Left lung (tissue), 10 donors: ENCODE results near the gene SLC16A7. TPM values are rescaled to one million over a fixed set of nuclear protein-coding genes. Genes with fewer than 3 reads are reported as not detected.
"Not testable (repeated sequence)": the region's sequence is repeated elsewhere in the genome, so short reads cannot be mapped to it uniquely, and the experiment has no call there.

Experiments used
- ATAC-seq: fragments of 200-7000 bp; cut with Tn5 transposase; one replicate; pipeline ENCODE4 v1.9.1; 2020; ENCODE audit warnings: moderate library complexity
- DNase-seq, 4 donors: peaks; one replicate each; pipeline ENCODE4 v3.0.0-alpha.2; 2013 to 2020
- H3K27ac ChIP-seq, 2 donors: fragments of 200-600 bp; sonication (generic) in 1 of 2; one replicate each; pipeline versions ENCODE4 v1.5.0 to v1.8.0; 2020 to 2021
- H3K27me3 ChIP-seq, 2 donors: fragments of 200-600 bp; sonication (generic) in 1 of 2; one replicate each; pipeline versions ENCODE4 v1.5.0 to v1.8.0; 2020 to 2021
- H3K36me3 ChIP-seq, 2 donors: fragments of 200-600 bp; sonication (generic) in 1 of 2; one replicate each; pipeline versions ENCODE4 v1.5.0 to v1.8.0; 2020 to 2021
- H3K4me1 ChIP-seq, 2 donors: fragments of 200-600 bp; one replicate each; pipeline ENCODE4 v1.8.0; 2021
- H3K4me3 ChIP-seq, 2 donors: fragments of 200-600 bp; sonication (generic) in 1 of 2; one replicate each; pipeline versions ENCODE4 v1.5.0 to v1.8.0; 2020 to 2021; ENCODE audit warnings: mild to moderate bottlenecking in 1 of 2
- H3K9me3 ChIP-seq, 2 donors: fragments of 200-600 bp; sonication (generic) in 1 of 2; one replicate each; pipeline versions ENCODE4 v1.5.0 to v1.8.0; 2020 to 2021
- intact Hi-C, 2 donors: fragments of 100-400 bp; cut with DNase I; formaldehyde crosslinking; loops; one replicate each; pipeline versions ENCODE4 v1.11.2 to v1.14.2; 2022
- polyA plus RNA-seq, 6 donors: library from polyadenylated mRNA; unstranded; fragments of 120-200 nt; gene quantifications; one replicate each; pipeline ENCODE4 v1.2.1, GENCODE V29; 2013; ENCODE audit not compliant: insufficient read length in 6 of 6
- total RNA-seq, 2 donors: library from RNA; stranded (reverse); fragmentation: NEBNext Ultra II Directional; extraction: Animal tissue kit (Norgen Biotek cat#: 25700); gene quantifications; one replicate each; pipeline ENCODE4 v1.2.1, GENCODE V29; 2021
- TF ChIP-seq, protein P1 (sequence below), 2 donors: fragments of 200-600 bp; sonication (generic) in 1 of 2; IDR thresholded peaks; one replicate each; pipeline versions ENCODE4 v1.5.0 to v1.8.0; 2021; ENCODE audit warnings: antibody characterized with exemption in 2 of 2
- donor health status: DM: no; HTN: yes; CAD: no.
- donor health status: DM: no; HTN: no; CAD: no.

SLC16A7 gene
- total and polyA plus RNA-seq, 8 donors, result 2.5 to 33.9 (median 2.8) TPM

DNA sequence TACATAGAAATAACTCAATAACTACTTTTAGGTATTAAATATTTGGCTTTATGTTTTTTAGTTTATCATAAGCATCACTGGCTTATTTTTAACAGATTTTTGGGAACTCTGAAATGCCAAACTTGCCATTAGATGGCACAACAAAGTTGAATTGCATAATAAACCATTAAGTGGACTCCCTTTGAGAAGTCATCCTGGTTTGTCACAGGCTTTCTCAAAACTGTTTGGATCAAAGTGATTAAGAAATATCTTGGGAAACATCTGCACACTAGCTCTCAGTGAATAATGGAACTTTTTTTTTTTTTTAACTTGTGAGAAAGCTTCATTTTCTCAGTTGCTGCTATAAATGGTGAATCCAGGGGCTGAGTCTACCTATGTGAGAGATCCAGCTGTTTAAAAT, 4.3 kb downstream of the SLC16A7 start:
- DNase-seq, result no peak
- Histone ChIP-seq H3K27me3 (no peaks in the 10 kb centered on the region), H3K4me1 (peaks cover 3 to 41% of the 10 kb centered on the region in 2 donors), H3K36me3 (no peaks in the 10 kb centered on the region), H3K4me3 (no peak overlapping the region), H3K9me3 (no peaks in the 10 kb centered on the region), H3K27ac (no peak overlapping the region)
- intact Hi-C loops, result no loop called here
- no peak for ATAC-seq
- TF ChIP-seq, protein P1, sequence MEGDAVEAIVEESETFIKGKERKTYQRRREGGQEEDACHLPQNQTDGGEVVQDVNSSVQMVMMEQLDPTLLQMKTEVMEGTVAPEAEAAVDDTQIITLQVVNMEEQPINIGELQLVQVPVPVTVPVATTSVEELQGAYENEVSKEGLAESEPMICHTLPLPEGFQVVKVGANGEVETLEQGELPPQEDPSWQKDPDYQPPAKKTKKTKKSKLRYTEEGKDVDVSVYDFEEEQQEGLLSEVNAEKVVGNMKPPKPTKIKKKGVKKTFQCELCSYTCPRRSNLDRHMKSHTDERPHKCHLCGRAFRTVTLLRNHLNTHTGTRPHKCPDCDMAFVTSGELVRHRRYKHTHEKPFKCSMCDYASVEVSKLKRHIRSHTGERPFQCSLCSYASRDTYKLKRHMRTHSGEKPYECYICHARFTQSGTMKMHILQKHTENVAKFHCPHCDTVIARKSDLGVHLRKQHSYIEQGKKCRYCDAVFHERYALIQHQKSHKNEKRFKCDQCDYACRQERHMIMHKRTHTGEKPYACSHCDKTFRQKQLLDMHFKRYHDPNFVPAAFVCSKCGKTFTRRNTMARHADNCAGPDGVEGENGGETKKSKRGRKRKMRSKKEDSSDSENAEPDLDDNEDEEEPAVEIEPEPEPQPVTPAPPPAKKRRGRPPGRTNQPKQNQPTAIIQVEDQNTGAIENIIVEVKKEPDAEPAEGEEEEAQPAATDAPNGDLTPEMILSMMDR (IDR thresholded peaks at IDR 0.05), result no peak

DNA sequence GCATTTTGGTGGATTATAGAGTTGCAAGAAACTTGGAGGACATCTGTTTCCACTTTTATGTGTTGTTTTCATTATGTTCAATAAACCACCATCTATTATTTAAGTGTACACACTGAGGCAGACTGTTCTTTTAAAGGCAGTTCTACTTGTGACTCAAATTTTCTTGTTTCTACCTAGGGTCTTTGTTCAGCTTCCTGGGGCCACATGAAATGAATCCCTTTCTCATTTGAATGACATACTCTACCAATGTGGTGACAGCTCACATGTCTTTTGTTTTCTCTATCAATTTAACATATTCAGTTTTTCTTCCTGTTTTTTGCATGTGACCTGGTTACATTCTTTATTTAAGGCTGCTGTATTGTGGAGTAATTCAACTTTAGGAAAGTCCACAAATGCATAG, 7.9 kb downstream of the SLC16A7 start:
- Histone ChIP-seq H3K36me3 (no peaks in the 10 kb centered on the region), H3K4me3 (no peak overlapping the region), H3K27ac (no peak overlapping the region), H3K4me1 (peaks cover 0 to 20% of the 10 kb centered on the region in 2 donors), H3K9me3 (no peaks in the 10 kb centered on the region), H3K27me3 (no peaks in the 10 kb centered on the region)
- DNase-seq, result no peak
- no peak for ATAC-seq
- intact Hi-C loops, result no loop called here
- TF ChIP-seq, protein P1 (IDR thresholded peaks at IDR 0.05), result no peak

DNA sequence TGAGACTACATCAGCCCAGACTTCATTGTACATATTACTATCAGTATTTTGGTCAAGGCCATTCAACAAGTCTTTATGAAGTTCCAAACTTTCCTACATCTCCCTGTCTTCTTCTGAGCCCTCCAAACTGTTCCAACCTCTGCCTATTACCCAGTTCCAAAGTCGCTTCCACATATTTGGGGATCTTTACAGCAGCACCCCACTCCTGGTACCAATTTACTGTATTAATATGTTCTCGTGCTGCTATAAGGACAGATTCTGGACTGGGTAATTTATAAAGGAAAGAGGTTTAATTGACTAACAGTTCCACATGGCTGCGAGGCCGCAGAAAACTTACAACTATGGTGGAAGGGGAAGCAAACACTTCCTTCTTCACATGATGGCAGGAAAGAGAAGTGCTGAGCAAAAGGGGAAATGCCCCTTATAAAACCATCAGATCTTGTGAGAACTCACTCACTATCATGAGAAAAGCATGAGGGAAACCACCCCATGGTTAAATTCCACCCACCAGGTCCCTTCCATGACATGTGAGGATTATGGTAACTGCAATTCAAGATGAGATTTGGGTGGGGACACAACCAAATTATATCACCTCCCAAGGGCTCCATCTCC, 17.1 kb downstream of the SLC16A7 start:
- peaks cover 0 to 15% of the 10 kb centered on the region in 2 donors for H3K36me3 ChIP-seq
- H3K4me3 ChIP-seq, intact Hi-C loops, ATAC-seq, H3K4me1 ChIP-seq, H3K27ac ChIP-seq, DNase-seq, H3K27me3 ChIP-seq: not testable (repeated sequence)
- peaks cover 0 to 35% of the 10 kb centered on the region in 2 donors for H3K9me3 ChIP-seq

DNA sequence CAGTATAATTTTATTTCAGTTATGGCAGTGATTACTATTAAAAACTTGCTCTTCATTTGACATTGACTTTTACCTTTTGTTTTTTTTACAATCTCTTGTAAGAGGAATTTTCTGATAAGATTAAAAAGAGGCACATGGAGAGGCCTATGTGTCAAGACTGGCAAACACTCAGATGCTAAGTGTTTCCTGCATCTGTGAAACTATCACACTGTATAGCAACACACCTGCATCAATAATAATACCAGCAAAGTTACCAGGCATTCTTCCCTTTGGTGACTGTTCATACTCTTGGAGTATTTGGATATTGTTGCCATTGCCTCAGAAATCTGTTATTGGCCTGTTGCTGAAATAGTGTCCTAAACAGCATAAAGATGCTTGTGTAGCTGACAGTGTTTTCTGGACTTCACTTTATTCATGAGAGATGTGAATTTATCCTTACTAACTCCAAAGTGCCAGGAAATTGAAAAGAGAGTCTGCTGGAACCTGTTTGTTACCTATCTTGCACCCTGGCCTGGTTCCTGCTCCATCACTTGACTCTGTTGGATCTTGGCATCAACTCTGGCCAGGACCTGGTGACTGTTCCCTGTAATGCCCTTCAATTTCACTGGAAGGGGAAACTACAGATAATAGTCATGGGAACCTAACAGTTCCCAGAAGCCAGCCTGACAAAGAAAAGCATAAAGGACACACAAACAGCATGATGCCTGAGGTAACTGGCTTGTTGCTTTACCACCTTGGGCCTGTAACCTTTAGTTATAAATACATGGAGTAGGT, 19.8 kb downstream of the SLC16A7 start:
- no peak overlapping the region for H3K27ac ChIP-seq
- peaks cover 0 to 15% of the 10 kb centered on the region in 2 donors for H3K36me3 ChIP-seq
- H3K4me3 ChIP-seq, result no peak overlapping the region
- intact Hi-C loops, result no loop called here
- TF ChIP-seq, protein P1 (IDR thresholded peaks at IDR 0.05), result no peak
- peaks cover 0 to 34% of the 10 kb centered on the region in 2 donors for H3K9me3 ChIP-seq
- DNase-seq (no peak), ATAC-seq (peak; percentile 79)
- no peaks in the 10 kb centered on the region for H3K27me3 ChIP-seq
- peaks cover 0 to 10% of the 10 kb centered on the region in 2 donors for H3K4me1 ChIP-seq

DNA sequence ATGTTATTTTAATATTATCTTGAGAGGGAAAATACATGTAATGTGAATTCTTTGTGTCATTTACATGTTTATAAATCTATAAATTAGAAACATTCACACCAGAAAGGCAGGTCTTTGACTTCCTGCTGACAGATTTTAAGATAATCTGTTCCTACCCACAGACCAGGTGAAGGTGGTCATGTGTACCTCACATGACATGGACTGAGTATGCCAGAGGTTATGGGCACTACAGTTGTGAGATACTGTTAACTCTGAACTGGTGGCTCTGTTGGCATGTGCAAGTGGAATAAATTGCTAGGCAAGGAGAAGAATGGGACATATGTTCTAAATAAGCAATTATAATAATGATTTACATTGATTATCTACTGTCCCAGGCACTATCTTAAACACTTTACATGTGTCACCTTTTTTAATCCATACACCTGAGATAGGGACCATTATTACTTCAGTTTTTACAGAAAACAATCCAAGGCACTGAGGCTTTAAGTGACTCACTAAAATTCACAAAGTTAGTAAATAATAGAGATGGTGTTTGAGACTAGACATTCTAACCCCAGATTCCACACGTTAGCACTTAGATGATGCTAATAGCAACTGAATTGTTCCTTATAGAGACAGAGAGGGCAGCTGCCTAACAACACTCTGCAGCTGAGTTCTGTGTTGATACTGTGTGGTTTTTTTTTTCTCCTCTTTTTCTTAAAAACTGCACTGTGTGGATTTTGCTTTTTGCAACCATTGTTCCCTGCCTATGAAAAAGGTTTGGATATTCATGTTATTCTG, 23.8 kb downstream of the SLC16A7 start:
- Histone ChIP-seq H3K4me3 (no peak overlapping the region), H3K27me3 (no peaks in the 10 kb centered on the region), H3K9me3 (no peaks in the 10 kb centered on the region), H3K4me1 (peaks cover 0 to 16% of the 10 kb centered on the region in 2 donors), H3K27ac (peak overlapping the region in 1 of 2 donors; percentile 41), H3K36me3 (no peaks in the 10 kb centered on the region)
- TF ChIP-seq, protein P1 (IDR thresholded peaks at IDR 0.05), result no peak
- DNase-seq (no peak), ATAC-seq (no peak)
- intact Hi-C loops, result no loop called here
